Mesendoderm (in vitro differentiated cells): ENCODE data around the gene TMEM181.

Experiments
- DNase-seq: peaks from one replicate; pipeline ENCODE4 v3.0.0; 2013
- H2AK5ac ChIP-seq: 2 replicates; pipeline ENCODE4 v1.6.1; 2013; ENCODE audit warnings: low read length, inconsistent platforms
- H2BK120ac ChIP-seq: 2 replicates; pipeline ENCODE4 v1.6.1; 2013; ENCODE audit warnings: low read depth, mild to moderate bottlenecking, low read length, moderate library complexity, mixed read lengths
- H2BK15ac ChIP-seq: replicated peaks from 2 replicates; pipeline ENCODE4 v1.6.1; 2013; ENCODE audit warnings: low read depth, mild to moderate bottlenecking, moderate library complexity
- H2BK5ac ChIP-seq: 2 replicates; pipeline ENCODE4 v1.6.1; 2013; ENCODE audit warnings: low read length, inconsistent platforms
- H3K18ac ChIP-seq: 2 replicates; pipeline ENCODE4 v1.6.1; 2013; ENCODE audit warnings: mild to moderate bottlenecking, low read length, mixed read lengths
- H3K23ac ChIP-seq: one replicate; pipeline ENCODE4 v1.6.1; 2013; ENCODE audit warnings: low read length
- H3K27ac ChIP-seq: 2 replicates; pipeline ENCODE4 v1.5.1; 2013; ENCODE audit warnings: low read depth, mild to moderate bottlenecking, inconsistent platforms, low read length, moderate library complexity
- H3K27me3 ChIP-seq: 2 replicates; pipeline ENCODE4 v1.6.1; 2013; ENCODE audit warnings: low read length, control low read depth, mild to moderate bottlenecking, inconsistent platforms; ENCODE audit not compliant: insufficient read depth, poor library complexity
- H3K36me3 ChIP-seq: 2 replicates; pipeline ENCODE4 v1.6.1; 2013; ENCODE audit warnings: low read length, inconsistent platforms; ENCODE audit not compliant: control insufficient read depth, insufficient read depth
- H3K4ac ChIP-seq: one replicate; pipeline ENCODE4 v1.6.1; 2013; ENCODE audit warnings: low read depth, mild to moderate bottlenecking, low read length, moderate library complexity
- H3K4me1 ChIP-seq: 2 replicates; pipeline ENCODE4 v1.6.1; 2013; ENCODE audit warnings: low read depth, low read length, inconsistent platforms; ENCODE audit not compliant: control insufficient read depth
- H3K4me2 ChIP-seq: 2 replicates; pipeline ENCODE4 v1.6.1; 2013; ENCODE audit warnings: low read length
- H3K4me3 ChIP-seq: 2 replicates; pipeline ENCODE4 v1.5.1; 2013; ENCODE audit warnings: mild to moderate bottlenecking, low read length
- H3K56ac ChIP-seq: one replicate; pipeline ENCODE4 v1.6.1; 2013; ENCODE audit warnings: low read length
- H3K79me1 ChIP-seq: 2 replicates; pipeline ENCODE4 v1.6.1; 2013; ENCODE audit warnings: low read length, inconsistent platforms
- H3K79me2 ChIP-seq: 2 replicates; pipeline ENCODE4 v1.6.1; 2013; ENCODE audit warnings: mild to moderate bottlenecking, low read length; ENCODE audit not compliant: control insufficient read depth, insufficient read depth
- H3K9ac ChIP-seq: 2 replicates; pipeline ENCODE4 v1.6.1; 2013; ENCODE audit warnings: low read length, inconsistent platforms
- H4K5ac ChIP-seq: one replicate; pipeline ENCODE4 v1.6.1; 2013; ENCODE audit warnings: low read length
- H4K8ac ChIP-seq: one replicate; pipeline ENCODE4 v1.6.1; 2013; ENCODE audit warnings: low read depth, mild to moderate bottlenecking, control low read depth, low read length, moderate library complexity
- WGBS: extraction: QIAGEN DNeasy Blood & Tissue Kit; methylation state at CpG from one replicate; pipeline ENCODE4 v1.1.7; 2013; ENCODE audit warnings: low lambda C conversion rate, missing lambda C conversion rate; ENCODE audit not compliant: insufficient coverage; ENCODE audit errors: extremely low coverage; 5-methylcytosine and 5-hydroxymethylcytosine counted together

TMEM181 gene

GRCh38 chr6:158565482-158566040 lies 5.7 kb downstream of the TMEM181 start:
- Histone ChIP-seq H3K27me3 (no peaks in the 10 kb centered on the region), H2BK120ac (no peak overlapping the region), H3K56ac (no peak overlapping the region), H3K4me1 (peaks cover 2% of the 10 kb centered on the region), H3K23ac (no peak overlapping the region), H3K4ac (no peak overlapping the region), H3K79me2 (peaks cover 83% of the 10 kb centered on the region), H4K8ac (no peak overlapping the region), H3K9ac (no peak overlapping the region), H3K36me3 (no peaks in the 10 kb centered on the region), H3K4me3 (no peak overlapping the region), H4K5ac (no peak overlapping the region), H3K18ac (no peak overlapping the region), H3K79me1 (peaks cover 47% of the 10 kb centered on the region), H3K4me2 (no peak overlapping the region), H2BK15ac (no peak overlapping the region), H2BK5ac (no peak overlapping the region), H2AK5ac (no peak overlapping the region), H3K27ac (no peak overlapping the region)
- no peak for DNase-seq
- WGBS, result no CpG with 5 or more reads among the region's 14 CpGs

- H3K9ac ChIP-seq, result no peak overlapping the region
- no peak overlapping the region for H3K56ac ChIP-seq
- H2BK5ac ChIP-seq, result no peak overlapping the region
- no peak overlapping the region for H3K27ac ChIP-seq
- 100% methylated on average over 3 of the region's 9 CpGs for WGBS
- no peak overlapping the region for H3K18ac ChIP-seq
- H3K36me3 ChIP-seq, result no peaks in the 10 kb centered on the region
- peaks cover 46% of the 10 kb centered on the region for H3K79me1 ChIP-seq
- peaks cover 77% of the 10 kb centered on the region for H3K79me2 ChIP-seq
- H3K27me3 ChIP-seq, result no peaks in the 10 kb centered on the region
- H3K4me1 ChIP-seq, result peaks cover 2% of the 10 kb centered on the region
- no peak overlapping the region for H4K8ac ChIP-seq
- H2AK5ac ChIP-seq, result no peak overlapping the region
- H3K4me3 ChIP-seq, result no peak overlapping the region
- H3K4ac ChIP-seq, result no peak overlapping the region
- H3K23ac ChIP-seq, result no peak overlapping the region
- H2BK15ac ChIP-seq, result no peak overlapping the region
- H2BK120ac ChIP-seq, result no peak overlapping the region
- no peak overlapping the region for H3K4me2 ChIP-seq
- no peak for DNase-seq
- H4K5ac ChIP-seq, result no peak overlapping the region
These were observed 6.4 kb downstream of the TMEM181 start for GRCh38 chr6:158566207-158566818.

- no peak overlapping the region for H2BK15ac ChIP-seq
- no peak overlapping the region for H2AK5ac ChIP-seq
- no peaks in the 10 kb centered on the region for H3K4me1 ChIP-seq
- peaks cover 75% of the 10 kb centered on the region for H3K79me2 ChIP-seq
- H3K23ac ChIP-seq, result no peak overlapping the region
- no peaks in the 10 kb centered on the region for H3K27me3 ChIP-seq
- WGBS, result no CpG with 5 or more reads among the region's 10 CpGs
- peaks cover 42% of the 10 kb centered on the region for H3K79me1 ChIP-seq
- no peak overlapping the region for H4K8ac ChIP-seq
- H3K4ac ChIP-seq, result no peak overlapping the region
- no peaks in the 10 kb centered on the region for H3K36me3 ChIP-seq
- H2BK120ac ChIP-seq, result no peak overlapping the region
- H3K27ac ChIP-seq, result no peak overlapping the region
- H2BK5ac ChIP-seq, result no peak overlapping the region
- no peak overlapping the region for H3K4me3 ChIP-seq
- H3K18ac ChIP-seq, result no peak overlapping the region
- H3K9ac ChIP-seq, result no peak overlapping the region
- H3K4me2 ChIP-seq, result no peak overlapping the region
- no peak for DNase-seq
- H4K5ac ChIP-seq, result no peak overlapping the region
- peak overlapping the region; percentile 12 for H3K56ac ChIP-seq
These were observed 7.3 kb downstream of the TMEM181 start for GRCh38 chr6:158567152-158567551.

- no peak overlapping the region for H2BK15ac ChIP-seq
- H3K4ac ChIP-seq, result no peak overlapping the region
- H3K56ac ChIP-seq, result peak overlapping the region; percentile 49
- peaks cover 75% of the 10 kb centered on the region for H3K79me2 ChIP-seq
- no peak overlapping the region for H2AK5ac ChIP-seq
- H3K79me1 ChIP-seq, result peaks cover 43% of the 10 kb centered on the region
- no peak overlapping the region for H2BK5ac ChIP-seq
- no peak overlapping the region for H3K27ac ChIP-seq
- no peak overlapping the region for H3K18ac ChIP-seq
- H3K9ac ChIP-seq, result no peak overlapping the region
- H3K4me2 ChIP-seq, result no peak overlapping the region
- H3K23ac ChIP-seq, result peak overlapping the region; percentile 50
- WGBS, result no CpG with 5 or more reads among the region's 12 CpGs
- H3K36me3 ChIP-seq, result no peaks in the 10 kb centered on the region
- no peak for DNase-seq
- no peak overlapping the region for H3K4me3 ChIP-seq
- H3K4me1 ChIP-seq, result no peaks in the 10 kb centered on the region
- H4K8ac ChIP-seq, result no peak overlapping the region
- no peaks in the 10 kb centered on the region for H3K27me3 ChIP-seq
- H4K5ac ChIP-seq, result no peak overlapping the region
- no peak overlapping the region for H2BK120ac ChIP-seq
These were observed 8.0 kb downstream of the TMEM181 start for GRCh38 chr6:158567871-158568401.

GRCh38 chr6:158568549-158568948 lies 8.7 kb downstream of the TMEM181 start:
- no peak overlapping the region for H2BK5ac ChIP-seq
- peak overlapping the region; percentile 49 for H3K56ac ChIP-seq
- H4K8ac ChIP-seq, result no peak overlapping the region
- H3K79me2 ChIP-seq, result peaks cover 73% of the 10 kb centered on the region
- no peaks in the 10 kb centered on the region for H3K27me3 ChIP-seq
- no peak overlapping the region for H3K27ac ChIP-seq
- no CpG with 5 or more reads among the region's 5 CpGs for WGBS
- H3K23ac ChIP-seq, result peak overlapping the region; percentile 9
- no peak overlapping the region for H3K4ac ChIP-seq
- no peak overlapping the region for H4K5ac ChIP-seq
- no peak overlapping the region for H3K4me3 ChIP-seq
- no peaks in the 10 kb centered on the region for H3K4me1 ChIP-seq
- H3K36me3 ChIP-seq, result peaks cover 2% of the 10 kb centered on the region
- no peak for DNase-seq
- H3K9ac ChIP-seq, result no peak overlapping the region
- no peak overlapping the region for H3K18ac ChIP-seq
- no peak overlapping the region for H2BK15ac ChIP-seq
- no peak overlapping the region for H3K4me2 ChIP-seq
- no peak overlapping the region for H2BK120ac ChIP-seq
- H2AK5ac ChIP-seq, result no peak overlapping the region
- peaks cover 44% of the 10 kb centered on the region for H3K79me1 ChIP-seq
